Adrenal gland (tissue), 12 donors: ENCODE results near the gene MST1R. TPM values are rescaled to one million over a fixed set of nuclear protein-coding genes. Genes with fewer than 3 reads are reported as not detected.

ENCODE experiments used
- DNase-seq, 7 donors: peaks; one replicate each; pipeline ENCODE4 v3.0.0-alpha.2; 2019 to 2020
- H3K27ac ChIP-seq, 5 donors: fragments of 200-600 bp; sonication (generic) in 4 of 5; 1 replicate in 3 of 5; 2 replicates in 2 of 5; pipeline versions ENCODE4 v1.5.1 to v1.8.0; 2016 to 2020; ENCODE audit warnings: mild to moderate bottlenecking in 1 of 5
- H3K27me3 ChIP-seq: fragments of 200-600 bp; 2 replicates; pipeline ENCODE4 v1.8.0; 2021
- H3K36me3 ChIP-seq, 2 donors: fragments of 200-600 bp; replicated peaks in 1 of 2; 1 replicate in 1 of 2; 2 replicates in 1 of 2; pipeline versions ENCODE4 v1.5.1 to v1.8.0; 2018 to 2022
- H3K4me1 ChIP-seq, 2 donors: fragments of 200-600 bp; replicated peaks in 1 of 2; 1 replicate in 1 of 2; 2 replicates in 1 of 2; pipeline versions ENCODE4 v1.5.1 to v1.8.0; 2018 to 2021
- H3K4me3 ChIP-seq, 4 donors: fragments of 200-600 bp; sonication (generic) in 3 of 4; one replicate each; pipeline ENCODE4 v1.5.1; 2016 to 2018
- H3K9me3 ChIP-seq, 3 donors: fragments of 200-600 bp; sonication (generic) in 1 of 3; replicated peaks in 1 of 3; 1 replicate in 2 of 3; 2 replicates in 1 of 3; pipeline versions ENCODE4 v1.5.1 to v1.8.0; 2016 to 2021
- POLR2A ChIP-seq, 2 donors: fragments of 450-650 bp; IDR thresholded peaks; one replicate each; pipeline ENCODE4 v1.6.1; 2017; ENCODE audit warnings: antibody characterized with exemption in 2 of 2, mild to moderate bottlenecking in 2 of 2, moderate library complexity in 1 of 2
- WGBS, 4 donors: extraction: QIAGEN DNeasy Blood & Tissue Kit in 2 of 4; methylation state at CpG; one replicate each; pipeline versions ENCODE4 v1.1.5 to v1.1.7; 2013 to 2017; 5-methylcytosine and 5-hydroxymethylcytosine counted together
- intact Hi-C, 2 donors: fragments of 100-400 bp; cut with DNase I; formaldehyde crosslinking; loops; one replicate each; pipeline versions ENCODE4 v1.14.1 to v1.15.0; 2022 to 2023
- polyA plus RNA-seq, 3 donors: library from polyadenylated mRNA; stranded (reverse); fragments of 200-250 nt in 2 of 3; fragments of 350-450 nt in 1 of 3; fragmentation: Illumina TruSeq in 1 of 3; extraction: RNeasy Lipid Tissue Mini Kit (QIAGEN cat#74804) in 1 of 3; gene quantifications; one replicate each; pipeline ENCODE4 v1.2.3, GENCODE V29; 2013 to 2014
- small RNA-seq, 2 donors: library from RNA; depleted of rRNA; stranded (forward); fragments of <200 nt; gene quantifications; one replicate each; pipeline ENCODE3, GENCODE V24; 2016
- total RNA-seq, 9 donors: library from RNA; depleted of rRNA in 4 of 9; stranded (reverse); fragments of >200 nt in 4 of 9; fragments of 120-200 nt in 1 of 9; fragmentation: NEBNext Ultra II Directional in 1 of 9; extraction: Animal tissue kit (Norgen Biotek cat#: 25700) in 1 of 9; gene quantifications; one replicate each; pipeline versions ENCODE4 v1.1.0 to v1.2.4, GENCODE V29; 2013 to 2023
- TF ChIP-seq, protein P1 (sequence below), 6 experiments: fragments of 450-650 bp in 4 of 6; fragments of 200-600 bp in 2 of 6; sonication (generic) in 1 of 6; IDR thresholded peaks; 1 replicate in 5 of 6; 2 replicates in 1 of 6; pipeline versions ENCODE4 v1.5.1 to v1.8.0; 2016 to 2021; ENCODE audit warnings: antibody characterized with exemption in 6 of 6, mild to moderate bottlenecking in 2 of 6, moderate library complexity in 1 of 6
- donor health status: healthy with polysubstance abuse.
- donor health status: Bipolar disorder and iron deficiency.
- donor health status: DM: yes; HTN: yes; CAD: no.
- donor health status: DM: no; HTN: no; CAD: no.
- donor health status: DM: no; HTN: no; CAD: no.
- donor health status: DM: yes; HTN: yes; CAD: no.

MST1R gene
- total and polyA plus RNA-seq, 12 donors, result 0.18 to 2.5 (median 0.65) TPM; not detected in 1

DNA sequence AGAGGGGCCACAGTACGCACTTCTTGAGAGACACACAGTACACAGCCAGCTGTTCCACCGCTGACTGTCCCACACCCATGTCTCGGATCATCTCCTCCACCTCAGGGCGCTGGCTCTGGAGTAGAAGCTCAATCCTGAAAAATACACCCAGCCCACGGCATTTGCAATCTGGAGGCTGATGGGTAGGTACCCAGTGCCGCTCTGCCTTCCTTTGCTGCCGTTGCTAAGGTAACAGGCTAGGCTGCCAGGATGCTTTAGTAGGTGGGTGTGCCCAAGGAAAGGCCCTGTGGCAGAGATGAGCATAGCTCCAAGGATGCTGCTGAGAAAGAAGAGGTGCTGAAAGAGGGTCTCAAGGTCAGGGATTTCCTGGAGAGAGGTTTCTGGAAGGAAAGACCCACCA, 61.9 kb downstream of the MST1R start:
- TF ChIP-seq, protein P1, sequence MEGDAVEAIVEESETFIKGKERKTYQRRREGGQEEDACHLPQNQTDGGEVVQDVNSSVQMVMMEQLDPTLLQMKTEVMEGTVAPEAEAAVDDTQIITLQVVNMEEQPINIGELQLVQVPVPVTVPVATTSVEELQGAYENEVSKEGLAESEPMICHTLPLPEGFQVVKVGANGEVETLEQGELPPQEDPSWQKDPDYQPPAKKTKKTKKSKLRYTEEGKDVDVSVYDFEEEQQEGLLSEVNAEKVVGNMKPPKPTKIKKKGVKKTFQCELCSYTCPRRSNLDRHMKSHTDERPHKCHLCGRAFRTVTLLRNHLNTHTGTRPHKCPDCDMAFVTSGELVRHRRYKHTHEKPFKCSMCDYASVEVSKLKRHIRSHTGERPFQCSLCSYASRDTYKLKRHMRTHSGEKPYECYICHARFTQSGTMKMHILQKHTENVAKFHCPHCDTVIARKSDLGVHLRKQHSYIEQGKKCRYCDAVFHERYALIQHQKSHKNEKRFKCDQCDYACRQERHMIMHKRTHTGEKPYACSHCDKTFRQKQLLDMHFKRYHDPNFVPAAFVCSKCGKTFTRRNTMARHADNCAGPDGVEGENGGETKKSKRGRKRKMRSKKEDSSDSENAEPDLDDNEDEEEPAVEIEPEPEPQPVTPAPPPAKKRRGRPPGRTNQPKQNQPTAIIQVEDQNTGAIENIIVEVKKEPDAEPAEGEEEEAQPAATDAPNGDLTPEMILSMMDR (IDR thresholded peaks at IDR 0.05), result no peak
- TF ChIP-seq POLR2A (IDR thresholded peaks at IDR 0.05), result no peak
- 89 to 93% (median 92%) methylated on average over 3 to 7 of the region's 7 CpGs for WGBS, 4 donors
- no peak overlapping the region for H3K4me3 ChIP-seq
- no peak for DNase-seq
- intact Hi-C loops, result no loop called here
- H3K9me3 ChIP-seq, result no peaks in the 10 kb centered on the region
- no peaks in the 10 kb centered on the region for H3K27me3 ChIP-seq
- H3K4me1 ChIP-seq, result peaks cover 0 to 5% of the 10 kb centered on the region in 2 donors
- no peak overlapping the region for H3K27ac ChIP-seq
- H3K36me3 ChIP-seq, result no peaks in the 10 kb centered on the region

DNA sequence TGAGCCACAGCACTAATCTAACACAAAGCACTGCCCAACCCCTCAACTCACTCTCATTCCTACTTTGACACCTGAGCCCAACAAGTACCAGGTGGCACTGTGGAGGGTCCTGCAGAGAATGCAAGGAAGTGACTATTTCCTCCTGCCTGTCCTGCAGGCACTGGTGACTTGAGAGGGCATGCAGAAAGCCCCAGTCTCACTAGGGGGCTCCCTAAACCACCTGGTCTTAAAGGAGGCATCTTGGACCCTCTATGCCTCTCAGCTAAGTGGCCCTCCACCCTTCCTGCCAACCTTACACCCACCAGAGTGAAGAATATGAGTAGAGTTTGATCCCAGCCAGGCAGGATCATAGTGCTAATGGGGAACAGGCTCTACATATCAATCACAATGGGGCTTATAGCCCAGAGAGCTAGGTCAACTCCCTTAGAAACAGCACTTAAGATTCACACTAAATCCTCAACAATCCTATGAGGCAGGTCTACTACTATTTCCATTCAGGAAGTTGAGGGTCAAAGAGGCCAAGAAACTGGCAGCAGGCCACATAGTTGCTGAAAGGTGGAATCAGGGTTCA, 62.5 kb downstream of the MST1R start:
- no peak for DNase-seq
- Histone ChIP-seq H3K4me1 (peaks cover 0 to 5% of the 10 kb centered on the region in 2 donors), H3K4me3 (no peak overlapping the region), H3K9me3 (no peaks in the 10 kb centered on the region), H3K27me3 (no peaks in the 10 kb centered on the region), H3K27ac (no peak overlapping the region), H3K36me3 (no peaks in the 10 kb centered on the region)
- TF ChIP-seq, protein P1 (IDR thresholded peaks at IDR 0.05), result no peak
- no peak for TF ChIP-seq POLR2A (IDR thresholded peaks at IDR 0.05)
- intact Hi-C loops, result no loop called here

- no peak overlapping the region for H3K4me3 ChIP-seq
- H3K36me3 ChIP-seq, result no peaks in the 10 kb centered on the region
- TF ChIP-seq POLR2A (IDR thresholded peaks at IDR 0.05), result no peak
- TF ChIP-seq, protein P1 (IDR thresholded peaks at IDR 0.05), result no peak
- peak overlapping the region in 1 of 5 donors; percentile 0 for H3K27ac ChIP-seq
- 72 to 86% (median 79%) methylated on average over 2 of the region's 2 CpGs for WGBS, 4 donors
- H3K9me3 ChIP-seq, result no peaks in the 10 kb centered on the region
- DNase-seq, result no peak
- peaks cover 0 to 5% of the 10 kb centered on the region in 2 donors for H3K4me1 ChIP-seq
- no peaks in the 10 kb centered on the region for H3K27me3 ChIP-seq
- intact Hi-C loops, result no loop called here
Measured at GRCh38 chr3:49840388-49840787, 63.3 kb downstream of the MST1R start.

DNA sequence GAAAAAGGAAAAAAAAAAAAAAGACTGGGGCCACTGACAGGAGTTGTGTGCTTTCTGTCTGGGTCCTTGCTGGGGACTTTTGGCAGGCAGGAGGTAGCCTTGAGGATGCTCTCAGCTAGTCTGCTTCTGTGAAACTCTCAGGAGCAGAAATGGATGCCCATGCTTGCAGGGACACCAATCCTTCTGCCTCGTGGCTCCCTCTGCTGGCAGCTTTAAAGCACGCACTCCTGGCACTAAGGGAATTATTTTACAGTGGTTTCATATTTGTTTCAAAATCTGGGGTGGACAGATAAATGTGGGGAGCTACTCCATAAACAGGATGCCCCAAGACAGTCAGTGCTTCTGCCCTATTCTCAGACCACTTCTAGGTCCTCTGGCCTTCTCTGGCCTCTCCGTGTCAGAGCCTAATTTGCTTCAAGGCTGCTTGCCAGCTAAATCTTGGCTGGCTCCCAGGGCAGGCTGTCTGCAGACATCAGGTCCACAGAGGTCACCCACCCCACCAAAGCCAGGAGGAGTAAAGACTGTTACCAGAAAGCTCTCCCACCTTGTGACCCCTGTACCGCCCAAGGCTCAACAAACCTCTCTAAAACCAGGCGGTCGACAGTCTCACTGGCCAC, 64.4 kb downstream of the MST1R start:
- TF ChIP-seq POLR2A (IDR thresholded peaks at IDR 0.05), result no peak
- TF ChIP-seq, protein P1 (IDR thresholded peaks at IDR 0.05), result peak; percentile 86 to 95 (median 91)
- peak; percentile 80 to 94 (median 84) for DNase-seq
- WGBS, 4 donors, result 18 to 32% (median 24%) methylated on average over 4 to 6 of the region's 6 CpGs
- no peaks in the 10 kb centered on the region for H3K27me3 ChIP-seq
- H3K36me3 ChIP-seq, result no peaks in the 10 kb centered on the region
- peaks cover 0 to 5% of the 10 kb centered on the region in 2 donors for H3K4me1 ChIP-seq
- peak overlapping the region in 1 of 5 donors; percentile 19 for H3K27ac ChIP-seq
- H3K9me3 ChIP-seq, result no peaks in the 10 kb centered on the region
- no peak overlapping the region for H3K4me3 ChIP-seq
- intact Hi-C loops, result loop anchor here (2.0 to 10.0 kb wide), 2 partner anchors 36 to 134 kb away; partner anchors contain the start of gene INKA1 (in 1 of the 2)

Small RNA genes lying within 50 kb of the gene (small RNA-seq; reads per million reads assigned to genes)
- 0 reads per million in 2 donors for gene RN7SL217P

Other genes with a start within 250 kb of the MST1R start
- 100 to 1,000 TPM in 7 of 9 donors, 10 to 100 TPM in 2; 86.6 to 166 (median 128) TPM for gene APEH, start 229.5 kb downstream of the MST1R start, total RNA-seq
- 100 to 1,000 TPM in 1 of 3 donors, 10 to 100 TPM in 2; 36.5 to 124 (median 45.9) TPM for gene APEH, start 229.5 kb downstream of the MST1R start, polyA plus RNA-seq
- 10 to 100 TPM; 13.4 to 92.0 (median 45.0) TPM for gene MST1, start 214.4 kb downstream of the MST1R start, total RNA-seq
- gene MST1, start 214.4 kb downstream of the MST1R start, polyA plus RNA-seq, result 100 to 1,000 TPM in 2 of 3 donors, 1 to 10 TPM in 1; 7.5 to 241 (median 240) TPM
- gene RNF123, start 214.3 kb downstream of the MST1R start, total RNA-seq, result 10 to 100 TPM; 19.5 to 62.3 (median 37.3) TPM
- gene RNF123, start 214.3 kb downstream of the MST1R start, polyA plus RNA-seq, result 10 to 100 TPM; 35.1 to 59.6 (median 48.8) TPM
- gene AMIGO3, start 184.2 kb downstream of the MST1R start, total RNA-seq, result 1 to 10 TPM in 3 of 9 donors, under 1 TPM in 3, not detected in 3; 0.28 to 1.3 (median 0.79) TPM
- gene AMIGO3, start 184.2 kb downstream of the MST1R start, polyA plus RNA-seq, result 1 to 10 TPM in 2 of 3 donors, not detected in 1; 2.2 to 3.0 TPM
- gene GMPPB, start 179.9 kb downstream of the MST1R start, total RNA-seq, result 100 to 1,000 TPM in 1 of 9 donors, 10 to 100 TPM in 8; 22.3 to 141 (median 30.4) TPM
- 10 to 100 TPM; 11.2 to 38.5 (median 20.2) TPM for gene GMPPB, start 179.9 kb downstream of the MST1R start, polyA plus RNA-seq
- 10 to 100 TPM; 25.6 to 73.9 (median 50.9) TPM for gene IP6K1, start 117.3 kb downstream of the MST1R start, total RNA-seq
- 10 to 100 TPM; 12.3 to 29.5 (median 14.2) TPM for gene IP6K1, start 117.3 kb downstream of the MST1R start, polyA plus RNA-seq
- under 1 TPM in 2 of 9 donors, not detected in 7; 0.23 to 0.25 TPM for gene CDHR4, start 104.0 kb downstream of the MST1R start, total RNA-seq
- under 1 TPM in 1 of 3 donors, not detected in 2; 0.17 TPM for gene CDHR4, start 104.0 kb downstream of the MST1R start, polyA plus RNA-seq
- 1 to 10 TPM; 1.8 to 5.5 (median 3.1) TPM for gene INKA1, start 100.6 kb downstream of the MST1R start, total RNA-seq
- gene INKA1, start 100.6 kb downstream of the MST1R start, polyA plus RNA-seq, result 10 to 100 TPM in 1 of 3 donors, 1 to 10 TPM in 1, under 1 TPM in 1; 0.35 to 15.2 (median 6.3) TPM
- gene UBA7, start 89.9 kb downstream of the MST1R start, total RNA-seq, result 100 to 1,000 TPM in 1 of 9 donors, 10 to 100 TPM in 8; 27.8 to 102 (median 52.3) TPM
- 100 to 1,000 TPM in 2 of 3 donors, 10 to 100 TPM in 1; 17.5 to 232 (median 136) TPM for gene UBA7, start 89.9 kb downstream of the MST1R start, polyA plus RNA-seq
- gene TRAIP, start 47.3 kb downstream of the MST1R start, total RNA-seq, result 1 to 10 TPM in 8 of 9 donors, under 1 TPM in 1; 0.60 to 6.9 (median 2.3) TPM
- gene TRAIP, start 47.3 kb downstream of the MST1R start, polyA plus RNA-seq, result 1 to 10 TPM; 2.1 to 3.3 (median 2.2) TPM
- 1 to 10 TPM in 2 of 9 donors, under 1 TPM in 3, not detected in 4; 0.27 to 1.5 (median 0.67) TPM for gene CAMKV, start 34.0 kb downstream of the MST1R start, total RNA-seq
- 1 to 10 TPM in 1 of 3 donors, under 1 TPM in 2; 0.27 to 1.1 (median 0.55) TPM for gene CAMKV, start 34.0 kb downstream of the MST1R start, polyA plus RNA-seq
- 10 to 100 TPM; 11.5 to 21.9 (median 14.6) TPM for gene MON1A, start 25.9 kb upstream of the MST1R start, total RNA-seq
- 10 to 100 TPM; 10.6 to 14.2 (median 12.9) TPM for gene MON1A, start 25.9 kb upstream of the MST1R start, polyA plus RNA-seq
- gene RBM6, start 36.3 kb upstream of the MST1R start, total RNA-seq, result 100 to 1,000 TPM in 3 of 9 donors, 10 to 100 TPM in 6; 34.8 to 129 (median 70.4) TPM
- 100 to 1,000 TPM in 2 of 3 donors, 10 to 100 TPM in 1; 54.6 to 700 (median 224) TPM for gene RBM6, start 36.3 kb upstream of the MST1R start, polyA plus RNA-seq
- 100 to 1,000 TPM in 7 of 9 donors, 10 to 100 TPM in 2; 51.9 to 224 (median 118) TPM for gene RBM5, start 185.0 kb upstream of the MST1R start, total RNA-seq
- 100 to 1,000 TPM; 108 to 152 (median 110) TPM for gene RBM5, start 185.0 kb upstream of the MST1R start, polyA plus RNA-seq